ENCODE results near the gene DIABLO.
A peak's percentile ranks its signal among the peaks of the same experiment; 100 is the strongest.
"Not testable (repeated sequence)": the region's sequence is repeated elsewhere in the genome, so short reads cannot be mapped to it uniquely, and the experiment has no call there.

Gene DIABLO

GRCh38 chr12:122225683-122226365 is at the start of gene DIABLO:
DIABLO (minus strand) TSS chr12:122226052; CDS start chr12:122226014, 38 bp downstream.
- DNase-seq, result peak; percentile 100

DNA sequence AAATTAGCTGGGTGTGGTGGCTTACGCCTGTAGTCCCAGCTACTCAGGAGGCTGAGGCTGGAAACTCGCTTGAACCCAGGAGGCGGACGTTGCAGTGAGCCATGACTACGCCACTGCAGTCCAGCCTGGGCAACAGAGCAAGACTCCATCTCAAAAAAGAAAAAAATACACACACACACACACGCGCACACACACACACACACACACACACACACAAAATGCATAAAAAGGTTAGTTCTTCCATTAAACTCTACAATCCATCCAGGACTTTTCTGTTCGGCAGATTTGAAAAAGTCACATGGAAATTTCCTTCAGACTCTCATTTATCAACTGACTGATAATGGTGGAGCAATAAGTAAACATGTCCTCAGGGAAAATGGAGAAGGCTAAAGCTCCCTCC is 49.6 kb upstream of the DIABLO start:
- DNase-seq, result no peak

GRCh38 chr12:122266230-122266901 is 40.5 kb upstream of the DIABLO start, which contains the start of gene VPS33A:
VPS33A (minus strand) TSS chr12:122266494; CDS start chr12:122266408, 86 bp downstream.
- peak; percentile 98 for DNase-seq

DNA sequence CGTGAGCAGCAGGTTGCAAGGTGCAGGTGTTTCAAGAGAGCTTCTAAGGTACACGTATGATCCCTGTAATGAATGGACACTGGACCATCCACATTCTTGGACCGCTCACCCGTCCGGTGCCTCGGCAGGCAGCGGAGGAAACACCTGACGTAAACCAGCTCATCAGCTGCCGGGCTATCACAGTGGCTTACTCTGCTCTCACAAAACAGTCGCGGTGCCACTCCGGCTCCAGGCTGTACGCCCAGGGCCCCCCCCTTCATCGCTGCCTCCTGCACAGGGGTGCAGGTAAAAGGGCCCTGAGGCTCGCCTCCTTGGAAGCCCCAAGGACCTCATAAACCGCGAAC is 40.0 kb upstream of the DIABLO start:
- DNase-seq, result peak; percentile 51

DNA sequence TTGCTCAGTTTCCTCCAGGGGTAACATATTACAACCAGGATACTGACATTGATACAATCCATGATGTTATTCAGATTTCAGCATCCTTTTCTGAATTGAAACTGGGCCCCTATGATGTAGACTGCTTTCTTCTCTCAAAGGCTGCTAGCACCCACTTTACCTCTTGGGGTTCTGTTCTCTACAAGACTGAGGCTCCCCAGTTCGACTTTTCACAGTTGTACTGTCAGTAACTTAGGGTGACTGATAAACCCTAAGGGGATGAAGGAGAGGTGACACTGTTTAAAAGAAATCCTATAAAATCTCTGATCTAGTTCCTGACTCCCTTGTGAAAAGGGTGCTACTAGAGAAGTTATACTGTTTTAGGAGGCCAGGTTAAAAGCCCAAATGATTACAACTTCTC is 39.6 kb upstream of the DIABLO start:
- DNase-seq, result peak; percentile 46

DNA sequence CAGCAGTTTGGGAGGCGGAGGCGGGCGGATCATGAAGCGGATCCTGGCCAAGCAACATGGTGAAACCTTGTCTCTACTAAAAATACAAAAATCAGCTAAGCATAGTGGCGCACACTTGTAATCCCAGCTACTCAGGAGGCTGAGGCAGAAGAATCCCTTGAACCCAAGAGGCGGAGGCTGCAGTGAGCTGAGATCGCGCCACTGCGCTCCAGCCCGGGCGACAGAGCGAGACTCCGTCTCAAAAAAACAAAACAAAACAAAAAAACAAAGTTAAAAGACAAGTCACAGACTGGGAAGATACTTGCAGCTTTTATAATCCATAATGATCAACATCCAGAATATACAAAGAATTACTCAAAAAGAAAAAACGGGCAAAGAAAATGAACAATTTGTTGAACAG is 34.9 kb upstream of the DIABLO start:
- DNase-seq, result not testable (repeated sequence)

DNA sequence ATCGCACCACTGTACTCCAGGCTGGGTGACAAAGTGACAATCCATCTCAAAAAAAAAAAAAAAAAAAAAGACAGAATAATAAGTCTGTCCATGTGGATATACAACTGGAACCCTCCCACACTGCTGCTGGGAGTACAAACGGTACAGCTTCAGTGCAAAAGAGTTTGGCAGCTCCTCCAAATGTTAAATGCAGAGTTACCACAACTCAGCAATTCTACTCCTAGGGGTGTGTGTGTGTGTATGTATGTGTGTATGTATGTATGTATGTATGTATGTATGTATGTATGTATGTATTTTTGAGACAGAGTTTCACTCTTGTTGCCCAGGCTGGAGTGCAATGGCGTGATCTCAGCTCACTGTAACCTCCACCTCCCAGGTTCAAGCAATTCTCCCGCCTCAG is 33.1 kb upstream of the DIABLO start:
- not testable (repeated sequence) for DNase-seq

DNA sequence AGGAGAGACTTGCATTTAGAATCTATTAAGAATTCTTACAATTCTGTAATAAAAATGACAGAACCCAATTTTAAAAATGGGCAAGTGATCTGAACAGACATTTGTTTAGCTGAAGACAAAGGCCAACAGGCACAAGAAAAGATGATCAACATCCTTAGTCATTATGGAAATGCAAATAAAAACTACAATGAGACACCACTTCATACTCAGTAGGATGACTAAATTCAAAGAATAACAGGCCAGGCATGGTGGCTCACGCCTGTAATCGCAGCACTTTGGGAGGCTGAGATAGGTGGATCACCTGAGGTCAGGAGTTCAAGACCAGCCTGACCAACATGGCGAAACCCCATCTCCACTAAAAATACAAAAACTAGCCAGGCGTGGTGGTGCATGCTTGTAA is 32.6 kb upstream of the DIABLO start:
- DNase-seq, result not testable (repeated sequence)

DNA sequence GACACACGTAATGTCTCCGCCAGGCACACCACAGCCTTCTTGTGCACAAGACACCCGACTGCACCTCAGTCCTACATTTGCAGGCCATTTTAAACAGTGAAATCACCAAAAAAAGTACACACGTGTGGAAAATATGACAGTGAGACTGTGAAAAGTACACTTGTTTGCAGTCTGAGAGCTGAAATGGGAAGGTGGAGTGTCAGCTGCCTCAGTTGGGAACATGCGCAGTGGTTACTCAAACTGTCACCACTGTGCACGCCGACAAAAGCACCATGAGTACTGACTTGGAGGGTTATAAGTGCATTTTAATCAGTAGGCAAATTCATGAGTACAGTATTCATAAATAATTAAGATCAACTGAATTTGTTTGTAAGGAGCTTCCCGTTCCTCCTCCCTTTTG is 24.7 kb upstream of the DIABLO start:
- no peak for DNase-seq

DNA sequence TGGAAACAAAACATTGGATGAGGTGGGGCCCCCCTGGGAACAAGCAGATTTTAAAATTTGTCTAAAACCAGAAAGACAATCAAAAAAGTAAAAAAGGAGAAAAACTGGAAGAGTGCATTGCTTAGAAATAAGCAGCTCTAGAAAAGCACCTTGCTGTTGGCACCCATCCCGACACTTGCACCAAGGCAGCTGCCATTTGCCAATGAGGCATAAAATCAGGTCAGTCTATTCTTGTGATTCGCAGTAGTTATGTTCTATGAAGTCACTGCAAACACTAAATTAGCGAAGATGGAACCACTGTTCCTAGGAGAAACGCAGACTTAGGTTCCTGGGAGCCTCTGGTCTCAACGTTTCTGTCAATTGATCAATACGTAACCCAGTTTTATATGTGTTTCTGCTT is 24.2 kb upstream of the DIABLO start:
- no peak for DNase-seq

DNA sequence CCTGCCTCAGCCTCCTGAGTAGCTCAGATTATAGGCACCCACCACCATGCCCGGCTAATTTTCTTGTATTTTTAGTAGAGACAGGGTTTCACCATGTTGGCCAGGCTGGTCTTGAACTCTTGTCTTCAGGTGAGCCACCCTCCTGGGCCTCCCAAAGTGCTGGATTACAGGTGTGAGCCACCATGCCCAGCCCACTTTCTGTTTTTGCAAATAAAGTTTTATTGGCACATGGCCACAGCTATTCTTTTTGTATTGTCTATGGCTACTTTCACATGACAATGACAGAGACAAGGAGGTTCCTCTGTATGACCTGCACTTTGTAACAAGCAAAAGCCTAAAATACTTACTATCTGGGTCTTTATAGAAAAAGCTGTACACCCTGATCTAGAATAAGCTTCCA is 19.7 kb upstream of the DIABLO start:
- DNase-seq, result no peak

- DNase-seq, result no peak
Observed at GRCh38 chr12:122244565-122245371, 18.9 kb upstream of the DIABLO start.

DNA sequence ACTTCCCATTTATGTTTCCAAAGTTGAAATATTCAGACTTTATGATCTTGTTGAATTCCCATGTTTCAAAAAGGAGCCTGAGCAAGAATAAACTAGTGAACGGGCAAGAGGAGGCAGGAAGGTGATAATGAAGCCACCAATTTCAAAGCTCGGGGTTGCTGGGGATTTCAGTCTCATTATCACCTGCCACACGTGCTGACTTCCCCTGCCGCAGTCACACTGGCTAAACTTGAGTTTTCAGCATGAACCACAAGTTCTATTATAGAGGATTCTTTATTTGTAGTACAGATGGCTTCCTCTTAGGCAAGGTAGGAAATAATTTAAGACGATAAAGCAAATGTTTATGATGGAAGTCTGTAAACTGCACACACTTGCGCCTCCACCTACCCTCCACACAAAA is 18.1 kb upstream of the DIABLO start:
- DNase-seq, result no peak

- no peak for DNase-seq
Observed at GRCh38 chr12:122238861-122239260, 13.0 kb upstream of the DIABLO start.

DNA sequence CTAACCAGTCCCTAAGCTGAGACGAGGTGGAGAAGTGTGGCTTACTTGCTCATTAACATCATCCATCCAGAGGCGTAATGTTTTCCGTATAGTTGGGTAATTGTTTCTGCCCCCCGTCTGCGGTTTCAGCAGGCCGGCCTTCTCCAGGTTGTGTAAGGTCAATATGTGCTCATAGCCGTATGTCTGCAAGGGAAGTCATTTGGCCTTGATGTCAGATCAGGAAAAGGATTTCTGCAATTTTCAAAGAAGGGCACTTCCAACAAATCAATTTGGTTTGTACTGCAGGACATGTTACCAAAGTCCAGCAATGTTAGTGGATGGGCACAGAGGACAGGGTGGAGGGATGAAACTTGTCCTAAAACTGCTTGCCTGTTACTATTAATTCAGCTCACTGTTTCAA is 9.9 kb upstream of the DIABLO start:
- DNase-seq, result no peak

- no peak for DNase-seq
Observed at GRCh38 chr12:122232691-122233090, 6.8 kb upstream of the DIABLO start.

GRCh38 chr12:122230798-122231197 is 4.9 kb upstream of the DIABLO start:
- DNase-seq, result no peak

DNA sequence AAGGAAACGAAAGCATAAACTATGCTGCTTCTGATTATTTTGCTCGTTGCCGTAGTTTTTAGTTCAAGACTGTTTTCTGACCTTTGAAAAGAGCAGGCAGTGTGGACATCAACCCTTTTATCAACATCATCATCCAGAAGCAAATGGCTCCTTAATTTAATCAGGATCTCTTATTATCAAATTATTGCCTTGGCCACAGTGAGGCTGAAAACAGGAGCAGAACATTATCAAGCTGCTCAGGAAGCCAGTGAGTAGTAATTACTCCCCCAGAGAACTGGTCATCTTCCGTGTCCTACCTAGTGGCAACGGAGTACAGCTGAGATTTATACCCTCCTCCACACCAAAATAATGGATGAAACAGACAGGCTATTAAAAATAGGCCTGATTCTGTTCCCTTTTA is 2.2 kb upstream of the DIABLO start:
- DNase-seq, result no peak

GRCh38 chr12:122227341-122227740 is 1.5 kb upstream of the DIABLO start:
- DNase-seq, result no peak

DNA sequence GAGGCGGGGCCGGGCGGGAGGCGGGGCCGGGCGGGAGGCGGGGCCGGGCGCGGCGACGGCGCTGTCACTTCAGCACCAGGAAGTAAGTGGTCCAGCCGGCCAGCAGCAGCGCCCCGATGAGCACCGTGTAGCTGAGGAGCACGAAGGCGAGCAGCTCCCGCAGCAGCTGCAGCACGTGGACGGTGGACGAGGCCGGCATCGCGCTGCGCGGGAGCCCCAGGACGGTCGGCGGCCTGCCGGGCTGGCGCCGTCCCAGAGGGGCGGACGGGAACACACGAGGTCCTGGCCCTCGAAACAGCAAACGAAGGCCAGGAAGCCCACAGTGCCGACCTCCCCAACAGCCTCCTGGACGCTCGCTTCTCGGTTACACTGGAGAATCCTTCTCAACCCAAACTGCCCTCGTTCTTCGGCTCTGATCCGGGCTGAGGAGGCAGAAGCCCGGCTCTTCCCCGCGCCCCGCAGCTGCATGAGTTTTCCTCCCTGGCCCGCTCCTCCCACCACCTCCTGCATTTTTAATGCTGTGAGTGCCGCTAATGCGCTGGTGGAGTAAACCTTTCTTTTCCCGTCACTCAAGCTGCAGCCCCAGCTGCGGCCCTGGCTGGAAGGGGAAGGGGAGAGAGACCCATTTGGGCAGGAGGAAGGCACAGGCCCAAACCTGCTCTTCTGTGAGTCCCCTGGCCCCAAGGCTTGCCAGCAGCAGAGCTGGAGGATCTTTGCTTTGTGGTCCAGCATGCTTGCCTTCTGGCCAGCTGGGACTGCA is 694 bp upstream of the DIABLO start:
- DNase-seq, result no peak

GRCh38 chr12:122216445-122216844 is 9.4 kb downstream of the DIABLO start:
- no peak for DNase-seq

DNA sequence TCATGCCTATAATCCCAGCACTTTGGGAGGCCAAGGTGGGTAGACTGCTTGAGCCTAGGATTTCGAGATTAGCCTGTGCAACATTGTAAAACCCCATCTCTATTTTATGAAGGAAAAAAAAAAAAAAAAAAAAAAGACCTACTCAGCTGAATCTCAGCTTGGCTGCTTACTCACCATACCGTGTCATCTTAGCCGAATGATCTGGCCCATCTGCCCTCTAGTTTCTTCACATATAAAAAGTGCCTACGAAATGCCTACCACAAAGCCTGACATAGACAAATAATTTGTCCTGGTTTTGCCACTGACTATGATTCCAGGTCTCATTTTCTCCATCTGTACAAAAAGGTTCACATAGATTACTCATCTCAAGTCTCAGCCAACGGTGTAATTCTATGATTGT is 10.1 kb downstream of the DIABLO start:
- no peak for DNase-seq
